Cerebellar cortex (tissue), 1 donor: ENCODE data around the gene MC1R.
"Not testable (repeated sequence)": the region's sequence is repeated elsewhere in the genome, so short reads cannot be mapped to it uniquely, and the experiment has no call there.

Experiments used
- DNase-seq: peaks from one replicate; pipeline ENCODE4 v3.0.0-alpha.2; 2015; ENCODE audit warnings: low spot score

The MC1R gene

DNA sequence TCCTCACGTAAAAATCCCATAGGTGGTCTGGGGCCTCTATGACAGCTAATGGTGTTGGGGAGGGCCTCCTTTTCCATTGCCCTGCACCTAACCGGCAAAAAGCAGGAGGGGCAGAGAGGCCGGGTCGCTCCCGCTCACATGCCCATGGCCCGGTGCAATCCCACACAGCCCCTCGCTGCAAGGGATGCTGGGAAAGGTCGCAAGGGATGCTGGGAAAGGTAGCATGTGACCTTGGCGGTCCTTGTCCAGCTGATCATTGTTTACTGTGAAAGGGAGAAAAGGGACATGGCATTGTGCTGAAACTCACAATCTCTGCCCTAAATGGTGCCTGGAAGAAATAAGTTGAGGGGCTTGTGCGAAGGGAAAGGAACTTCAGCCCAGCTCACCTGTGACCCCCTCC, 39.9 kb downstream of the MC1R start:
- DNase-seq, result no peak

DNA sequence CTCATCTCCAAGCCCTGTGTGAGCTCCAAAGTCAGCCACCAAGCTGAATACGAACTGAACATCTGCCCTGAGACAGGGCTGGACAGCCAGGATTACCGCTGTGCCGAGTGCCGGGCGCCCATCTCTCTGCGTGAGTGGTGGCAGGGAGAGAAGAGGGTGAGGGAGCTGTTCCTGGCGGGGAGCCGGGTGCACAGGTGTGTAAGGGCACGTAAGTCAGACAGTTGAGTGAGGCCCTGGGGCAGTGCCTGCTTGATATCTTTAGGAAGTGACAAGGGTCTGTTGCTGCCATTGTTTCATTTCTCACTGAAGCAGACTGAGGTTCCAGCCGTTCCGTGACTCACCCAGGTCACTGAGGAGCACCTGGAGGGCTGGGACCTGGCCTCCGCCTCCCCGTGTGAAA, 42.3 kb downstream of the MC1R start:
- no peak for DNase-seq

DNA sequence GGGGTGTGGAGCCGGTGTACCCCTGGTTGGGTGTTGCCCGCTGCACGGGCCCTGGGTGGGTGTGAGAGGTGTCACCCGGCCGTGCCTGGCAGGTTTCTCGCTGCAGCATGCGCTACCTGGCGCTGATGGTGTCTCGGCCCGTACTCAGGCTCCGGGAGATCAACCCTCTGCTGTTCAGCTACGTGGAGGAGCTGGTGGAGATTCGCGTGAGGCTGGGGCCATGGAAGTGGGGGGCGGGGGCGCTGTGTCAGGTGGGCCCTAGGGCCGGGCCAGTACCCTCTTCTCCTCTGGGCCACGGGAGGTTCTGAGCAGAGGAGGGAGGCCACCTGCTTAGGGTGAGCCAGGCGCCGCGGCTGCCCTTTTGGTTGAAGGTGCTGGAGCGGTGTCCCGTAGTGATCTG, 43.3 kb downstream of the MC1R start:
- DNase-seq, result no peak

DNA sequence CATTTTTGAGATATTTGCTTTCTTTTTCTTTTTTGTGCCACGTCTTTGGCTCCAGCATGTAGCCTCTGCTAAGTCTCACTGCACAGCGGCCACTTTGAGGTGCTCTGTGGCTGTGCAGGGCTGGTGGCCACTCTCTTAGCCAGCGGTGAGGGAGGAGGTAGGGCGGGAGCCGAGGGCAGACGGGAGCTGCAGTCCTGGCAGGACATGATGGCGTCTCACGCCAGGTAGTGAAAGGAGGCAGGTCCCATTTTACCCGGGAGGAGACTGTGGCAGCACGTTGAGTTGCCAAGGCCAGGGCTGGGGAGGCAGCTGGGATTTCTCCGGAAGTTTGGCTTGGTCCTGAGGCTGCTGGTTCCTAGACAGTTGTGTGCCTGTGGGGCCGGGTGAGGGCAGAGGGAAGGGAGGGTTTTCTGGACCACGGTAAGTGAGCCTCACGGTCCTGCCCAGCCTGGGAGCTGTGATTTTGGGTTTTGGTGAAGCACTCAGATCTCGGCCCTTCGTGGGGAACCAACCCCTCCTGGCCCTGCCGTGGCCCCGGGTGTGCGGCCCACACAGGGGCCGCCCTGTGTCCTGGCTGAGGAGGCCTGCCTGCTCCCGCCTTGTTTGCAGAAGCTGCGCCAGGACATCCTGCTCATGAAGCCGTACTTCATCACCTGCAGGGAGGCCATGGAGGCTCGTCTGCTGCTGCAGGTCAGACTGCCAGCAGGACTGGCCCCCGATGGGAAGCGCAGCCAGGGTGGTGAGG, 44.3 kb downstream of the MC1R start:
- no peak for DNase-seq

DNA sequence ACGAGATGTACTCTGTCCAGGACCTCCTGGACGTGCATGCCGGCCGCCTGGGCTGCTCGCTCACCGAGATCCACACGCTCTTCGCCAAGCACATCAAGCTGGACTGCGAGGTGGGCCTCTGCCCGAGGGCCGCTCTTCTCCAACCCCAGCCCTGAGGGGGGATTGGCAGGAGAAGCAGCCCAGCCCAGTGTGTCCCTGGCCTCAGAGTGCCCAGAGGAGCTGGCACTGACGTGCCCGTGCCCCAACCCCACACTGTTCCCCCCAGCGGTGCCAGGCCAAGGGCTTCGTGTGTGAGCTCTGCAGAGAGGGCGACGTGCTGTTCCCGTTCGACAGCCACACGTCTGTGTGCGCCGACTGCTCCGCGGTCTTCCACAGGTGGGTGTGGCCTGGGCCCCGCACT, 45.5 kb downstream of the MC1R start:
- DNase-seq, result no peak

DNA sequence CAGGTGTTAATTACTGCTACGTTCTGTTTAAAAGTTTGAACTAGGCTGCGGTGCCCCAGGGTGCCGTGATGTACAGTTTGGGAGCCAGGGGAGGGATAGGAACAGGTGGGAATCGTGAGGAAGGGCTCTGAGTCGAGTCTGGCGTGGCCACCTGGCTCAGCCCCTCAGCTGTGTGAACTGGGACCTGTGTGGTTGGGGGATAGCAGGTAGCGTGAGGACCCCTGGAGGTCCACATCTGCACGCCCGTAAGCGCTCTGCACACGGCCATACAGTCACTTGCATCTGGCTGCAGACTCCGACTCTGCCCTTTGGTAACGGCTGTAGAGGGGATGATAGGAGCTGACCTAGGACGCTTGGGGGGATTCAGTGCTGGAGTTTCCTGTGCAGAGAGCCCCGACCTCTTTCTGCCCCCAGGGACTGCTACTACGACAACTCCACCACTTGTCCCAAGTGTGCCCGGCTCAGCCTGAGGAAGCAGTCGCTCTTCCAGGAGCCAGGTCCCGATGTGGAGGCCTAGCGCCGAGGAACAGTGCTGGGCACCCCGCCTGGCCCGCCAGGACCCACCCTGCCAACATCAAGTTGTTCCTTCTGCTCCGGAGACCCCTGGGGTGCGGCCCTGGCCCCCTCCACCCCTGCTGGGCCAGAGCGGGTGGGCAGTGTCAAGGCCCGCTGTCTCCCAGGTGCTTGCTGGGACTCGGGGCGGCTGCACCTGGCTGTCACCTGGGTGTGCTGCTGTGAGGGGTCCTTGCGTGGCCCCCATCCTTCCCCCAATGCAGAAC, 47.0 kb downstream of the MC1R start:
- DNase-seq, result no peak

DNA sequence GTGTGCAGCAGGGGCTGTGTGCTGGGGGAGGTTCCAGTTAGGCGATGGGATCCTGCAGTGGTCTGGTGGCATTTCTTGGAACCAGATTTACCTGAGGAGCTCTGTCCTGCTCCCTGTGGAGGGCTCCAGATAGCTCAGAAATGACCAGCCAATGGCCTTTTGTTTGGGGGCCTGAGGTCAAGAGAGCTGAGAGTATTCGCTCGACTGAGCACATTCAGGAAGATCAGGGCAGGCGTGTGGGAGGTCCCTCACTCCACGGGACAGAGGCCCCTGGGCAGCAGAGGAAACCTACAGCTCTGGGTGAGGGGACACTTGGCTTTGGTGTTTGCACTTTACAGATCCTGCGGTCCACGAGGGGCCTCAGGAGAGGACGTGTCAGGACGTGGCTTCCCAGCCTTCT, 48.1 kb downstream of the MC1R start:
- no peak for DNase-seq

DNA sequence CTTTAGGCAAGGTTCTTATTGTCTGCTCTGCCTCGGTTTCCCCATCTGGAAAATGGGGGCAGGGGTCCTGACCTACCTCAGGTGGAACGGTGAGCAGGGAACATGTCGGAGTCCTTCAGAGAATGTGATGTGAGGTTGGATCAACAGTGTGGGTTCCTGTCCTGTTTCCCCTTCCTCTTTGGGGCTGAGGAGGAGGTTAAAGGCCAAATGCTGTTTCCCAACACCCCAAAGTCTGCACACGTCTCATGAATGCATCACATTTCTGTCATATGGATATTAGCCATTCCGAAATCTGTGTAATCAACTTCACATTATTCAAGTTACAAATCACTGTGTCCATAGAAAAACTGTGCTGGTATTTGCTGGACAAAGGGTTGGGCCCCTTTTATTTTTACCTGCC, 48.8 kb downstream of the MC1R start:
- DNase-seq, result not testable (repeated sequence)

DNA sequence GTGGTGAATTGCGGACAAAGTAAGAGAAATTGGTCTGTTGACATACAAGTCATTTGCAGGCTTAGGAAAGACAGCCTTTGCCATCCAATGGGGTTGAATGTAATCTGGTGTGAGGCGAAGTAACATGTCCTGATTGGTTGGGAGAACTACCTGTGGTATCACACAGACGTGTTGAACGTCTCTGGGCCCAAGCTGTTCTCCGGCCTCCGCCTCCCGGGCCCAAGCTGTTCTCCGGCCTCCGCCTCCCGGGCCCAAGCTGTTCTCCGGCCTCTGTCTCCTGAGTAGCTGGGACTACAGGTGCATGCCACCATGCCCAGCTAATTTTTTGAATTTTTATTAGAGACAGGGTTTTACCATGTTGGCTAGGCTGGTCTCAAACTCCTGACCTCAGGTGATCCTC, 49.4 kb downstream of the MC1R start:
- DNase-seq, result not testable (repeated sequence)

DNA sequence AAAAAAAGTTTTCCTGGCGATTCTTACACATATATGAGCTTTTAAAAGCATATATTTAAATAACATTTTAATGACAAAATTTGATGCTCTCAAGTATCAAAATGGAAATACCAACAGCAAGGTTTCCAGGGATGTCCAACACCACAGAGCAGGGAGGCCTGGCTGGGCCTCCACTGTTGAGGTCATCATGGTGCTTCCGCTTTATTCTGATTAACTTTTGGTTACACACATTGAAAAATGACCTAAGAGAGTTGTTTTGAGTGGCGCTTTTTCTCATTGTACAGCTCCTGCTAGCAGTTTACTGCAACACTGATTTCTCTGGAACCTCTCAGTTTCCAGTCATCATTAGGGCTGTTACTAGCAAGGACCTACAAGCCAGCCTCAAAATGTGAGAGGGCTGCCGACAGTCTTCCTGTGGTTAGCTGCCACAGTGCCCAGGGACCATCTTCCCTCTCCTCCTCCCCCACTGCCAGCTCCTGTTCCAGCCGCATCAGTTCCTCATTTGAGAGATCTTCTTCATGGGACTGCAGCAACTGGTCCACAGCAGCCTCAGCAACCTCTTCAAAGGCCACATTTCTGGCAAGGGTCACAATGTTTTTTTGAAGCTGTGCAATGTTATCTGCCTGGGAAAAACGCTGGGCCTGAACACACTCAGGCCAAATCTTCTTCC, 51.2 kb downstream of the MC1R start:
- DNase-seq, result no peak
